ENCODE data around the gene BCL2L13. TPM values are rescaled to one million over a fixed set of nuclear protein-coding genes. Genes with fewer than 3 reads are reported as not detected.
"Not testable (repeated sequence)": the region's sequence is repeated elsewhere in the genome, so short reads cannot be mapped to it uniquely, and the experiment has no call there.

BCL2L13 gene
- total and polyA plus RNA-seq, 2 experiments from 2014 or later: 35.3 to 61.5 TPM

GRCh38 chr22:17753401-17753989 is 114.9 kb downstream of the BCL2L13 start:
- TF ChIP-seq, protein P1, sequence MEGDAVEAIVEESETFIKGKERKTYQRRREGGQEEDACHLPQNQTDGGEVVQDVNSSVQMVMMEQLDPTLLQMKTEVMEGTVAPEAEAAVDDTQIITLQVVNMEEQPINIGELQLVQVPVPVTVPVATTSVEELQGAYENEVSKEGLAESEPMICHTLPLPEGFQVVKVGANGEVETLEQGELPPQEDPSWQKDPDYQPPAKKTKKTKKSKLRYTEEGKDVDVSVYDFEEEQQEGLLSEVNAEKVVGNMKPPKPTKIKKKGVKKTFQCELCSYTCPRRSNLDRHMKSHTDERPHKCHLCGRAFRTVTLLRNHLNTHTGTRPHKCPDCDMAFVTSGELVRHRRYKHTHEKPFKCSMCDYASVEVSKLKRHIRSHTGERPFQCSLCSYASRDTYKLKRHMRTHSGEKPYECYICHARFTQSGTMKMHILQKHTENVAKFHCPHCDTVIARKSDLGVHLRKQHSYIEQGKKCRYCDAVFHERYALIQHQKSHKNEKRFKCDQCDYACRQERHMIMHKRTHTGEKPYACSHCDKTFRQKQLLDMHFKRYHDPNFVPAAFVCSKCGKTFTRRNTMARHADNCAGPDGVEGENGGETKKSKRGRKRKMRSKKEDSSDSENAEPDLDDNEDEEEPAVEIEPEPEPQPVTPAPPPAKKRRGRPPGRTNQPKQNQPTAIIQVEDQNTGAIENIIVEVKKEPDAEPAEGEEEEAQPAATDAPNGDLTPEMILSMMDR (IDR thresholded peaks at IDR 0.05; ENCODE audit: low read depth, low read length): no peak
- H3K27ac ChIP-seq: no peak overlapping the region
- H3K4me1 ChIP-seq (ENCODE audit: low read depth): no peaks in the 10 kb centered on the region
- H3K9me3 ChIP-seq (ENCODE audit: low read depth): no peaks in the 10 kb centered on the region
- no peaks in the 10 kb centered on the region for H3K36me3 ChIP-seq
- no peak overlapping the region for H3K4me3 ChIP-seq
- DNase-seq (ENCODE audit: low read depth in 1 of 2, low spot score in 1 of 2): no peak
- no peaks in the 10 kb centered on the region for H3K27me3 ChIP-seq

GRCh38 chr22:17754233-17754925 is 115.8 kb downstream of the BCL2L13 start:
- Histone ChIP-seq H3K27ac (no peak overlapping the region), H3K4me3 (no peak overlapping the region), H3K4me1 (ENCODE audit: low read depth) (no peaks in the 10 kb centered on the region), H3K27me3 (no peaks in the 10 kb centered on the region), H3K9me3 (ENCODE audit: low read depth) (no peaks in the 10 kb centered on the region), H3K36me3 (no peaks in the 10 kb centered on the region)
- TF ChIP-seq, protein P1 (IDR thresholded peaks at IDR 0.05; ENCODE audit: low read depth, low read length): peak; percentile 32
- no peak for DNase-seq (ENCODE audit: low read depth in 1 of 2, low spot score in 1 of 2)

GRCh38 chr22:17761138-17761488 is 122.6 kb downstream of the BCL2L13 start:
- Histone ChIP-seq H3K27me3 (no peaks in the 10 kb centered on the region), H3K27ac (no peak overlapping the region), H3K4me3 (no peak overlapping the region), H3K9me3 (ENCODE audit: low read depth) (no peaks in the 10 kb centered on the region), H3K4me1 (ENCODE audit: low read depth) (no peaks in the 10 kb centered on the region), H3K36me3 (no peaks in the 10 kb centered on the region)
- TF ChIP-seq, protein P1 (IDR thresholded peaks at IDR 0.05; ENCODE audit: low read depth, low read length): no peak
- DNase-seq (ENCODE audit: low read depth in 1 of 2, low spot score in 1 of 2): no peak

DNA sequence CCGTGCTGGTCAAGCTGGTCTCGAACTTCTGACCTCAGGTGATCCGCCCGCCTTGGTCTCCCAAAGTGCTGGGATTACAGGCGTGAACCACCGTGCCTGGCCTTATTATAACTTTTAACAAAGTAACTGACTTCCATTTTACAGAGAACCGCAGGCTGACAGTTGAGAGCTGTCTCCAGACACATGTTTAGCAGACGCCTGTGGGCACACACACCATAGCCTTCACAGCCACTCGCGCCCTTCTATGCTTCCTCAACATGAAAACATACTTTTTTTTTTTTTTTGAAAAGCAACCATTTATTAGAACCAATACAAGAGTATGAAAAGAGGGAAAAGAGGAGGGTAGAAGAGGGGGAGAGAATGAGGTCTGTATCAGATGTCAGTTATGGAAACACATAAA is 124.9 kb downstream of the BCL2L13 start:
- not testable (repeated sequence) for H3K27ac ChIP-seq; H3K27me3 ChIP-seq; H3K4me3 ChIP-seq; H3K36me3 ChIP-seq; DNase-seq (ENCODE audit: low read depth in 1 of 2, low spot score in 1 of 2); H3K4me1 ChIP-seq (ENCODE audit: low read depth); H3K9me3 ChIP-seq (ENCODE audit: low read depth)

DNA sequence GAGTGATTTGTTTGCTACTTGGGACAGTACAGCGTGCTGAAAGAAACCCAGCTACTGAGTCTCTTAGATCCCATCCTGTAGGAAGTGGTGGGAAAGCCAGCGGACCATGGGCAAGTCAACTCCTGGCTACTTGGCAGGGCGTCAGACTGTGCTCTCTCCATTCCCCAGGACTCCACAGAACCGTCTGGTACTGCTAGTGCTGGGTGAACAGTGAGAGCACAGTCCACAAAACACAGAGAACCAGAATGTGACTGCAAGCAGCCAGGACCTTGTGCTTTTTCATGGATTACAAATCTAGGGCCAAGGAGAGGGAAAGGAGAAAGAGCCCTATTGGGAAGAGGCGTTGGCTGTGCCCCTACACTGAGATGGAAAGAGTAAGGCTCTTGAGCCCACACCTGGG is 125.5 kb downstream of the BCL2L13 start:
- Histone ChIP-seq H3K4me1 (ENCODE audit: low read depth) (no peaks in the 10 kb centered on the region), H3K9me3 (ENCODE audit: low read depth) (no peaks in the 10 kb centered on the region), H3K4me3 (no peak overlapping the region), H3K27me3 (no peaks in the 10 kb centered on the region), H3K36me3 (no peaks in the 10 kb centered on the region), H3K27ac (no peak overlapping the region)
- TF ChIP-seq, protein P1 (IDR thresholded peaks at IDR 0.05; ENCODE audit: low read depth, low read length): no peak
- DNase-seq (ENCODE audit: low read depth in 1 of 2, low spot score in 1 of 2): no peak

DNA sequence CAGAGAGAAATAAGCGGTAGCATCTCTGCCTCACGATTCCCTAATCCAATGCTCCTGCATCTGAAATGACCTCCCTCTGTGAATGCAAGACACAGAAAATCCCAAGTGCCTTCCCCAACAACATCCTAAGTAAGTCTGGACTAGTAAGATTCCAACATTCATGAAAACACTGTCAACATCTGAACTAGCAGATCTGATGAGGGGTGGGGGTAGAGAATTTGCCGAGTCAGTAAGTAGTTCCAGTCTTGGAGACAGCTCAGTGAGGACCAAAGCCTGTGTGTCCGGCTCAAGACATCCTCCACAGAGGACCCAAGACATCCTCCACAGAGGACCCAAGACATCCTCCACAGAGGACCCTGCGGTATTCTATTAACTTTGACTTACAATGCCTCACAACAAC is 126.3 kb downstream of the BCL2L13 start:
- not testable (repeated sequence) for H3K9me3 ChIP-seq (ENCODE audit: low read depth); H3K4me1 ChIP-seq (ENCODE audit: low read depth); H3K27ac ChIP-seq; DNase-seq (ENCODE audit: low read depth in 1 of 2, low spot score in 1 of 2); H3K4me3 ChIP-seq; H3K36me3 ChIP-seq; H3K27me3 ChIP-seq
